GM12873 (cell line): ENCODE results near the gene LY6G6C.

ENCODE experiments used
- TF ChIP-seq, protein P1 (sequence below): IDR thresholded peaks from 2 replicates; pipeline ENCODE4 v1.5.1; 2012; ENCODE audit warnings: low read depth, mild to moderate bottlenecking, moderate library complexity, low read length, control low read depth; ENCODE audit not compliant: insufficient read depth; ENCODE audit errors: missing control alignments

LY6G6C gene

GRCh38 chr6:31697555-31697954 lies 24.0 kb downstream of the LY6G6C start:
- TF ChIP-seq, protein P1, sequence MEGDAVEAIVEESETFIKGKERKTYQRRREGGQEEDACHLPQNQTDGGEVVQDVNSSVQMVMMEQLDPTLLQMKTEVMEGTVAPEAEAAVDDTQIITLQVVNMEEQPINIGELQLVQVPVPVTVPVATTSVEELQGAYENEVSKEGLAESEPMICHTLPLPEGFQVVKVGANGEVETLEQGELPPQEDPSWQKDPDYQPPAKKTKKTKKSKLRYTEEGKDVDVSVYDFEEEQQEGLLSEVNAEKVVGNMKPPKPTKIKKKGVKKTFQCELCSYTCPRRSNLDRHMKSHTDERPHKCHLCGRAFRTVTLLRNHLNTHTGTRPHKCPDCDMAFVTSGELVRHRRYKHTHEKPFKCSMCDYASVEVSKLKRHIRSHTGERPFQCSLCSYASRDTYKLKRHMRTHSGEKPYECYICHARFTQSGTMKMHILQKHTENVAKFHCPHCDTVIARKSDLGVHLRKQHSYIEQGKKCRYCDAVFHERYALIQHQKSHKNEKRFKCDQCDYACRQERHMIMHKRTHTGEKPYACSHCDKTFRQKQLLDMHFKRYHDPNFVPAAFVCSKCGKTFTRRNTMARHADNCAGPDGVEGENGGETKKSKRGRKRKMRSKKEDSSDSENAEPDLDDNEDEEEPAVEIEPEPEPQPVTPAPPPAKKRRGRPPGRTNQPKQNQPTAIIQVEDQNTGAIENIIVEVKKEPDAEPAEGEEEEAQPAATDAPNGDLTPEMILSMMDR = no peak

DNA sequence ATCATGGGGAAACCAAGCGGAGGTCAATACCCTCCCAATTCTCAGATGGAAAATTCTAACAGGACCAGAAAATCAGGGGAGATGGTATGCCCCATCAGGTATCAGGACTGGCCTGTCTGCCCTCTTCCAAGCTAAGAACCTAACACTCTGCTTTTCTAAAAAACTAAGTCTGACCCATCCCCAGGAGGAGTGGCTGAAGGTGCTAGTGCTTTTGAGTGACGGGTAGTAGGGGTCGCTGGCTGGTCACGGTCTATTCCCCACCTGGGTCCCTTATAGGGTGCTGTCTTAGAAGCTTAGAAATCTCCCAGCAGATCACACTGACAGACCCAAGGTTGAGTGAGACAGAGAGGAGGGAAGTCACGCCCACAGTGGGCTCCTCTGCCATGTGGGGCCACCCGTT lies 28.0 kb downstream of the LY6G6C start:
- TF ChIP-seq, protein P1 = no peak

GRCh38 chr6:31692886-31693285 lies 28.7 kb downstream of the LY6G6C start:
- TF ChIP-seq, protein P1 = no peak

GRCh38 chr6:31692353-31692752 lies 29.2 kb downstream of the LY6G6C start:
- TF ChIP-seq, protein P1 = no peak

DNA sequence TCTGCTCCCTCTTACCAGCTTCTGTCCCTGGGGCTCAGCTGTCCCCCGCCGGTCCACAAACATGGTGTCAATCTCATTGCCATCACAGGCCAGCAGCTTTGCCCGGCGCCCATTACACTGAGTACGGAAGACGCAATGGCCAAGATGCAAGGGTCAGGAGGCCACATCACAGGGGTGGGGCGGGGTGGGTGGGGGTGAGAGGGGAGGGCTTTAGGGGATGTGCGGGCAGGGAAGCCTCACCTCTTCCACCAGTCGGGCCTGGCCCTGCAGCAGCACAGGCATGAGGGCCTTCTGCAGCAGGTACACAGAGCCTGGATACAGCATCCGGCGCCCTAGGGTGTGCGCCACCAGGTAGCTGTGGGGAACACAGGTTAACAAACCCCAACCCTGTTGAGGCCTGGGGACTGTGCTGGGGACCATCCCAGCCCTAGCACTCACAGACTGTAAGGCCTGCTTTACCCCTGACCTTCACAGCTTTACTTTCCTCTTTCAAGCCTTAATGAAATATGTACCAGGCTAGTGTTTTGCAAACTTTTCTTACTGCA lies 29.9 kb downstream of the LY6G6C start:
- TF ChIP-seq, protein P1 = no peak

GRCh38 chr6:31691078-31691463 lies 30.5 kb downstream of the LY6G6C start:
- TF ChIP-seq, protein P1 = no peak

- TF ChIP-seq, protein P1 = no peak
Observed at GRCh38 chr6:31690231-31691077, 31.1 kb downstream of the LY6G6C start.
